Adrenal gland (tissue), 12 donors: ENCODE results near the gene LMNTD2. TPM values are rescaled to one million over a fixed set of nuclear protein-coding genes. Genes with fewer than 3 reads are reported as not detected.
A peak's percentile ranks its signal among the peaks of the same experiment; 100 is the strongest.
"Not testable (repeated sequence)": the region's sequence is repeated elsewhere in the genome, so short reads cannot be mapped to it uniquely, and the experiment has no call there.

Experiments
- DNase-seq, 7 donors: peaks; one replicate each; pipeline ENCODE4 v3.0.0-alpha.2; 2019 to 2020
- H3K27ac ChIP-seq, 5 donors: fragments of 200-600 bp; sonication (generic) in 4 of 5; 1 replicate in 3 of 5; 2 replicates in 2 of 5; pipeline versions ENCODE4 v1.5.1 to v1.8.0; 2016 to 2020; ENCODE audit warnings: mild to moderate bottlenecking in 1 of 5
- H3K27me3 ChIP-seq: fragments of 200-600 bp; 2 replicates; pipeline ENCODE4 v1.8.0; 2021
- H3K36me3 ChIP-seq, 2 donors: fragments of 200-600 bp; replicated peaks in 1 of 2; 1 replicate in 1 of 2; 2 replicates in 1 of 2; pipeline versions ENCODE4 v1.5.1 to v1.8.0; 2018 to 2022
- H3K4me1 ChIP-seq, 2 donors: fragments of 200-600 bp; replicated peaks in 1 of 2; 1 replicate in 1 of 2; 2 replicates in 1 of 2; pipeline versions ENCODE4 v1.5.1 to v1.8.0; 2018 to 2021
- H3K4me3 ChIP-seq, 4 donors: fragments of 200-600 bp; sonication (generic) in 3 of 4; one replicate each; pipeline ENCODE4 v1.5.1; 2016 to 2018
- H3K9me3 ChIP-seq, 3 donors: fragments of 200-600 bp; sonication (generic) in 1 of 3; replicated peaks in 1 of 3; 1 replicate in 2 of 3; 2 replicates in 1 of 3; pipeline versions ENCODE4 v1.5.1 to v1.8.0; 2016 to 2021
- POLR2A ChIP-seq, 2 donors: fragments of 450-650 bp; IDR thresholded peaks; one replicate each; pipeline ENCODE4 v1.6.1; 2017; ENCODE audit warnings: antibody characterized with exemption in 2 of 2, mild to moderate bottlenecking in 2 of 2, moderate library complexity in 1 of 2
- WGBS, 4 donors: extraction: QIAGEN DNeasy Blood & Tissue Kit in 2 of 4; methylation state at CpG; one replicate each; pipeline versions ENCODE4 v1.1.5 to v1.1.7; 2013 to 2017; 5-methylcytosine and 5-hydroxymethylcytosine counted together
- intact Hi-C, 2 donors: fragments of 100-400 bp; cut with DNase I; formaldehyde crosslinking; loops; one replicate each; pipeline versions ENCODE4 v1.14.1 to v1.15.0; 2022 to 2023
- polyA plus RNA-seq, 3 donors: library from polyadenylated mRNA; stranded (reverse); fragments of 200-250 nt in 2 of 3; fragments of 350-450 nt in 1 of 3; fragmentation: Illumina TruSeq in 1 of 3; extraction: RNeasy Lipid Tissue Mini Kit (QIAGEN cat#74804) in 1 of 3; gene quantifications; one replicate each; pipeline ENCODE4 v1.2.3, GENCODE V29; 2013 to 2014
- total RNA-seq, 9 donors: library from RNA; depleted of rRNA in 4 of 9; stranded (reverse); fragments of >200 nt in 4 of 9; fragments of 120-200 nt in 1 of 9; fragmentation: NEBNext Ultra II Directional in 1 of 9; extraction: Animal tissue kit (Norgen Biotek cat#: 25700) in 1 of 9; gene quantifications; one replicate each; pipeline versions ENCODE4 v1.1.0 to v1.2.4, GENCODE V29; 2013 to 2023
- TF ChIP-seq, protein P1 (sequence below), 6 experiments: fragments of 450-650 bp in 4 of 6; fragments of 200-600 bp in 2 of 6; sonication (generic) in 1 of 6; IDR thresholded peaks; 1 replicate in 5 of 6; 2 replicates in 1 of 6; pipeline versions ENCODE4 v1.5.1 to v1.8.0; 2016 to 2021; ENCODE audit warnings: antibody characterized with exemption in 6 of 6, mild to moderate bottlenecking in 2 of 6, moderate library complexity in 1 of 6
- donor health status: healthy with polysubstance abuse.
- donor health status: Bipolar disorder and iron deficiency.
- donor health status: DM: yes; HTN: yes; CAD: no.
- donor health status: DM: no; HTN: no; CAD: no.
- donor health status: DM: no; HTN: no; CAD: no.
- donor health status: DM: yes; HTN: yes; CAD: no.

LMNTD2 gene
- total and polyA plus RNA-seq, 12 donors = 0.20 to 21.0 (median 6.1) TPM

GRCh38 chr11:574632-575312, 14.2 kb upstream of the LMNTD2 start:
- Histone ChIP-seq H3K9me3 (no peaks in the 10 kb centered on the region), H3K36me3 (no peaks in the 10 kb centered on the region), H3K4me1 (peaks cover 29 to 34% of the 10 kb centered on the region in 2 donors), H3K27me3 (no peaks in the 10 kb centered on the region), H3K4me3 (peak overlapping the region in 2 of 4 donors; percentile 40 to 97), H3K27ac (no peak overlapping the region)
- TF ChIP-seq, protein P1, sequence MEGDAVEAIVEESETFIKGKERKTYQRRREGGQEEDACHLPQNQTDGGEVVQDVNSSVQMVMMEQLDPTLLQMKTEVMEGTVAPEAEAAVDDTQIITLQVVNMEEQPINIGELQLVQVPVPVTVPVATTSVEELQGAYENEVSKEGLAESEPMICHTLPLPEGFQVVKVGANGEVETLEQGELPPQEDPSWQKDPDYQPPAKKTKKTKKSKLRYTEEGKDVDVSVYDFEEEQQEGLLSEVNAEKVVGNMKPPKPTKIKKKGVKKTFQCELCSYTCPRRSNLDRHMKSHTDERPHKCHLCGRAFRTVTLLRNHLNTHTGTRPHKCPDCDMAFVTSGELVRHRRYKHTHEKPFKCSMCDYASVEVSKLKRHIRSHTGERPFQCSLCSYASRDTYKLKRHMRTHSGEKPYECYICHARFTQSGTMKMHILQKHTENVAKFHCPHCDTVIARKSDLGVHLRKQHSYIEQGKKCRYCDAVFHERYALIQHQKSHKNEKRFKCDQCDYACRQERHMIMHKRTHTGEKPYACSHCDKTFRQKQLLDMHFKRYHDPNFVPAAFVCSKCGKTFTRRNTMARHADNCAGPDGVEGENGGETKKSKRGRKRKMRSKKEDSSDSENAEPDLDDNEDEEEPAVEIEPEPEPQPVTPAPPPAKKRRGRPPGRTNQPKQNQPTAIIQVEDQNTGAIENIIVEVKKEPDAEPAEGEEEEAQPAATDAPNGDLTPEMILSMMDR (IDR thresholded peaks at IDR 0.05) = no peak
- TF ChIP-seq POLR2A (IDR thresholded peaks at IDR 0.05) = no peak
- no peak for DNase-seq
- WGBS, 4 donors = 38 to 51% (median 41%) methylated on average over 25 of the region's 25 CpGs
- intact Hi-C loops = no loop called here

DNA sequence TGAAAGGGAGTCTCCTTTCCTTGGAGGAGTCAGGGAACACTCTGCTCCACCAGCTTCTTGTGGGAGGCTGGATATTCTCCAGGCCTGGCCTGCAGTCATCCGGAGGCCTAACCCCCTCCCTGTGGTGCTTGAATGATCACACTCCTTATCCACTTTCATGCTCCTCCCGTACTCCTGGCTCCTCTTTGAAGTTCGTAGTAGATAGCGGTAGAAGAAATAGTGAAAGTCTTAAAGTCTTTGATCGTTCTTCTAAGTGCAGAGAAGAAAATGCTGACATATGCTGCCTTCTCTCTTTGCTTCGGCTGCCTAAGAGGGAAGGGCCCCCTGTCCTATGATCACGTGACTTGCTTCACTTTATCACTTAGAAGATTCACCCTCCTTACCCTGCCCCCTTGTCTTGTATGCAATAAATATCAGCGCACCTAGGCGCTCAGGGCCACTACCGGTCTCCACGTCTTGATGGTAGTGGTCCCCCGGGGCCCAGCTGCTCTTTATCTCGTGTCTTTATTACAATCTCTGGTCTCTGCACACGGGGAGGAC, 13.6 kb upstream of the LMNTD2 start:
- peak overlapping the region in 1 of 5 donors; percentile 10 for H3K27ac ChIP-seq
- H3K4me3 ChIP-seq, DNase-seq, H3K36me3 ChIP-seq, H3K27me3 ChIP-seq, intact Hi-C loops, H3K9me3 ChIP-seq: not testable (repeated sequence)
- H3K4me1 ChIP-seq = peaks cover 26 to 31% of the 10 kb centered on the region in 2 donors
- 69 to 80% (median 72%) methylated on average over 13 to 14 of the region's 14 CpGs for WGBS, 4 donors

GRCh38 chr11:573146-573759, 12.7 kb upstream of the LMNTD2 start:
- no peak overlapping the region for H3K4me3 ChIP-seq
- H3K27ac ChIP-seq = no peak overlapping the region
- intact Hi-C loops = no loop called here
- TF ChIP-seq, protein P1 (IDR thresholded peaks at IDR 0.05) = no peak
- no peak for TF ChIP-seq POLR2A (IDR thresholded peaks at IDR 0.05)
- peaks cover 21 to 24% of the 10 kb centered on the region in 2 donors for H3K4me1 ChIP-seq
- no peaks in the 10 kb centered on the region for H3K27me3 ChIP-seq
- no peaks in the 10 kb centered on the region for H3K9me3 ChIP-seq
- 86 to 94% (median 92%) methylated on average over 7 to 16 of the region's 16 CpGs for WGBS, 4 donors
- DNase-seq = no peak
- no peaks in the 10 kb centered on the region for H3K36me3 ChIP-seq

GRCh38 chr11:571802-572185, 11.3 kb upstream of the LMNTD2 start:
- 70 to 93% (median 74%) methylated on average over 5 to 8 of the region's 8 CpGs for WGBS, 4 donors
- DNase-seq = no peak
- Histone ChIP-seq H3K9me3 (no peaks in the 10 kb centered on the region), H3K4me1 (peaks cover 7 to 19% of the 10 kb centered on the region in 2 donors), H3K27me3 (no peaks in the 10 kb centered on the region), H3K36me3 (no peaks in the 10 kb centered on the region), H3K27ac (no peak overlapping the region), H3K4me3 (no peak overlapping the region)
- intact Hi-C loops = no loop called here
- TF ChIP-seq, protein P1 (IDR thresholded peaks at IDR 0.05) = no peak
- TF ChIP-seq POLR2A (IDR thresholded peaks at IDR 0.05) = no peak
